ENCODE data around the gene ATP9A. TPM values are rescaled to one million over a fixed set of nuclear protein-coding genes. Genes with fewer than 3 reads are reported as not detected.

Gene ATP9A
- total and polyA plus RNA-seq, 10 of the 15 experiments (the other 5 are each of a cell fraction or from before 2014, with no cell fraction given): 0.03 to 0.81 (median 0.14) TPM

- no peak overlapping the region for H3K27ac ChIP-seq (ENCODE audit: control insufficient read depth, insufficient read depth)
- no peaks in the 10 kb centered on the region for H3K36me3 ChIP-seq (ENCODE audit: control insufficient read depth in 2 of 2, insufficient read depth in 2 of 2, low read length in 1 of 2)
- no peak overlapping the region for H3K9ac ChIP-seq (ENCODE audit: control insufficient read depth, insufficient read depth, low read length)
- H3K27me3 ChIP-seq (replicated peaks in 1 of 2; ENCODE audit: control insufficient read depth in 2 of 2, insufficient read depth in 2 of 2, low read length in 1 of 2): peaks cover 3 to 5% of the 10 kb centered on the region in 2 experiments; a peak in 2 of 4 replicates
- BruUV-seq (replicated peaks): no TSS peak
- TF ChIP-seq CHD1 (IDR thresholded peaks at IDR 0.05; ENCODE audit: low read depth, low read length): no peak
- TF ChIP-seq MYB (IDR thresholded peaks at IDR 0.05; ENCODE audit: borderline replicate concordance, low read depth, low read length): no peak
- TF ChIP-seq SUZ12 (IDR thresholded peaks at IDR 0.05; ENCODE audit: unreplicated experiment): peak; percentile 69
- TF ChIP-seq ZBTB40 (IDR thresholded peaks at IDR 0.05; ENCODE audit: borderline replicate concordance): no peak
- TF ChIP-seq YY1 (IDR thresholded peaks at IDR 0.05; ENCODE audit: low read depth, low read length): peak; percentile 61; the same call in 1 of the 2 replicates
- TF ChIP-seq FOXM1 (IDR thresholded peaks at IDR 0.05; ENCODE audit: low read depth, low read length): no peak
- no peak for TF ChIP-seq CEBPZ (IDR thresholded peaks at IDR 0.05; ENCODE audit: low read depth, low read length)
- 0 out of 4 replicates have a peak, but pooled peaks of 1 of the 2 experiments have one; percentile 54 for TF ChIP-seq ETV6 (conservative IDR thresholded peaks at IDR 0.05 in 1 of 2, IDR thresholded peaks at IDR 0.05 in 1 of 2; ENCODE audit: borderline replicate concordance in 1 of 2, low read depth in 1 of 2)
- TF ChIP-seq YBX1 (IDR thresholded peaks at IDR 0.05): no peak
- no peak for TF ChIP-seq CHD4 (IDR thresholded peaks at IDR 0.05)
- no peak for TF ChIP-seq GABPA (IDR thresholded peaks at IDR 0.05; ENCODE audit: low read depth)
- WGBS (ENCODE audit: insufficient coverage, insufficient replicate concordance, low lambda C conversion rate, missing lambda C conversion rate): 8% methylated on average over 33 of the region's 61 CpGs
- no peaks in the 10 kb centered on the region for H3K4me1 ChIP-seq (ENCODE audit: control insufficient read depth, insufficient read depth, low read length)
- FAIRE-seq (no peak), ATAC-seq (peak; percentile 91), DNase-seq (ENCODE audit: low read depth, low spot score) (no peak)
- in situ Hi-C loops (cut with MboI): no loop called here
- no peaks in the 10 kb centered on the region for H3K79me2 ChIP-seq (ENCODE audit: control insufficient read depth, insufficient read depth, low read length)
- no peak overlapping the region; the same call in 1 of the 2 replicates for H2AFZ ChIP-seq (ENCODE audit: control insufficient read depth, low read depth, low read length)
- RAD21 ChIA-PET (ENCODE audit: unreplicated experiment): no interaction called here
- H3K4me3 ChIP-seq: no peak overlapping the region; the same call in 1 of the 2 replicates
- intact Hi-C loops (cut with micrococcal nuclease; ENCODE audit: unreplicated experiment): loop anchor here (10.0 kb wide), 1 partner anchor 132 kb away; no protein-coding TSS in a partner anchor
- H4K20me1 ChIP-seq (ENCODE audit: control insufficient read depth, insufficient read depth): no peaks in the 10 kb centered on the region
- H3K4me2 ChIP-seq (ENCODE audit: control insufficient read depth, insufficient read depth): peak overlapping the region; percentile 48
- SMC1A ChIA-PET (ENCODE audit: uncharacterized antibody, unreplicated experiment): no interaction called here
- POLR2A ChIA-PET: no interaction called here
- CTCF ChIA-PET: no interaction called here
- no peaks in the 10 kb centered on the region for H3K9me3 ChIP-seq (replicated peaks; ENCODE audit: control insufficient read depth, insufficient read depth, low read length)
Observed at GRCh38 chr20:51766994-51767866, 960 bp downstream of the ATP9A start.

Data from GM12878 (cell line).